HEK293 (cell line): ENCODE data around the gene FAM83F.

Source experiments
- CTCF ChIA-PET: fragments of 350-600 bp; formaldehyde crosslinking; extraction: SDS; loops from one replicate; lab custom pipeline; 2021; ENCODE audit warnings: antibody characterized with exemption; lab: Yijun Ruan, JAX
- POLR2A ChIA-PET: fragments of 300-600 bp; formaldehyde crosslinking; extraction: SDS; loops from one replicate; lab custom pipeline; 2020; ENCODE audit warnings: antibody characterized with exemption, inconsistent platforms; lab: Yijun Ruan, JAX
- H3K27ac ChIP-seq: fragments of 200-500 bp; sonication (Bioruptor generic); 2 replicates; pipeline ENCODE4 v1.5.1; 2014; ENCODE audit warnings: low read depth, low read length, control low read depth, inconsistent platforms; ENCODE audit errors: extremely low read depth
- H3K36me3 ChIP-seq, 2 experiments: fragments of 200-500 bp in 1 of 2; sonication (Bioruptor generic) in 1 of 2; 1 replicate in 1 of 2; 2 replicates in 1 of 2; pipeline ENCODE4 v1.5.1; 2014 to 2017; ENCODE audit warnings: inconsistent platforms in 2 of 2, low read length in 2 of 2; ENCODE audit not compliant: control insufficient read depth in 2 of 2, insufficient read depth in 1 of 2
- H3K4me1 ChIP-seq: fragments of 200-500 bp; sonication (Bioruptor generic); 2 replicates; pipeline ENCODE4 v1.5.1; 2014; ENCODE audit warnings: mild to moderate bottlenecking, low read length, inconsistent platforms; ENCODE audit not compliant: control insufficient read depth, insufficient read depth
- H3K4me3 ChIP-seq: 2 replicates; pipeline ENCODE4 v1.5.1; 2011; ENCODE audit warnings: low read depth, mild to moderate bottlenecking, control low read depth, low read length, moderate library complexity
- H3K9me3 ChIP-seq: fragments of 200-500 bp; sonication (Bioruptor generic); 2 replicates; pipeline ENCODE4 v1.5.1; 2014; ENCODE audit warnings: low read depth, low read length, inconsistent platforms; ENCODE audit not compliant: control insufficient read depth, insufficient read depth
- EGR2 ChIP-seq: fragments of 450-650 bp; formaldehyde crosslinking; IDR thresholded peaks from 2 replicates; pipeline ENCODE4 v1.5.1; 2016; ENCODE audit warnings: low read depth, missing biosample characterization, missing genetic modification characterization
- GLI2 ChIP-seq: fragments of 450-650 bp; formaldehyde crosslinking; IDR thresholded peaks from 2 replicates; pipeline ENCODE4; 2017; ENCODE audit warnings: missing biosample characterization, missing genetic modification characterization, low read depth, borderline replicate concordance
- GLIS1 ChIP-seq: fragments of 450-650 bp; formaldehyde crosslinking; IDR thresholded peaks from 2 replicates; pipeline ENCODE4 v1.5.1; 2016; ENCODE audit warnings: missing biosample characterization, missing genetic modification characterization
- GLIS2 ChIP-seq: fragments of 450-650 bp; formaldehyde crosslinking; IDR thresholded peaks from 2 replicates; pipeline ENCODE4 v1.5.1; 2016; ENCODE audit warnings: missing biosample characterization, missing genetic modification characterization
- SETDB1 ChIP-seq: IDR thresholded peaks from one replicate; pipeline ENCODE4 v1.6.1; 2017; ENCODE audit warnings: mild to moderate bottlenecking, low read length, moderate library complexity, mixed read lengths; ENCODE audit not compliant: insufficient read length
- ZBTB20 ChIP-seq: fragments of 450-650 bp; formaldehyde crosslinking; IDR thresholded peaks from 2 replicates; pipeline ENCODE4 v1.5.1; 2016; ENCODE audit warnings: missing biosample characterization, missing genetic modification characterization
- ZEB2 ChIP-seq: fragments of 450-650 bp; formaldehyde crosslinking; IDR thresholded peaks from 2 replicates; pipeline ENCODE4 v1.5.1; 2016; ENCODE audit warnings: missing biosample characterization, missing genetic modification characterization
- ZFP3 ChIP-seq: fragments of 450-650 bp; formaldehyde crosslinking; IDR thresholded peaks from 2 replicates; pipeline ENCODE4 v1.5.1; 2016; ENCODE audit warnings: low read depth, missing biosample characterization, missing genetic modification characterization
- ZFP69B ChIP-seq: fragments of 450-650 bp; formaldehyde crosslinking; IDR thresholded peaks from 2 replicates; pipeline ENCODE4 v1.5.1; 2016; ENCODE audit warnings: missing biosample characterization, missing genetic modification characterization
- ZIC2 ChIP-seq: fragments of 450-650 bp; formaldehyde crosslinking; IDR thresholded peaks from 2 replicates; pipeline ENCODE4 v1.5.1; 2016; ENCODE audit warnings: missing biosample characterization, missing genetic modification characterization
- ZNF114 ChIP-seq: fragments of 450-650 bp; formaldehyde crosslinking; IDR thresholded peaks from 2 replicates; pipeline ENCODE4 v1.5.0; 2017; ENCODE audit warnings: missing biosample characterization, missing genetic modification characterization
- ZNF133 ChIP-seq: fragments of 450-650 bp; formaldehyde crosslinking; IDR thresholded peaks from 2 replicates; pipeline ENCODE4 v1.5.1; 2016; ENCODE audit warnings: missing biosample characterization, missing genetic modification characterization
- ZNF366 ChIP-seq: fragments of 450-650 bp; formaldehyde crosslinking; conservative IDR thresholded peaks from 2 replicates; pipeline ENCODE4 v1.5.1; 2016; ENCODE audit warnings: missing biosample characterization, missing genetic modification characterization
- ZNF416 ChIP-seq: fragments of 450-650 bp; formaldehyde crosslinking; IDR thresholded peaks from 2 replicates; pipeline ENCODE4 v1.5.1; 2016; ENCODE audit warnings: missing biosample characterization, missing genetic modification characterization
- ZNF530 ChIP-seq: fragments of 450-650 bp; formaldehyde crosslinking; IDR thresholded peaks from 2 replicates; pipeline ENCODE4 v1.5.1; 2016; ENCODE audit warnings: low read depth, missing biosample characterization, missing genetic modification characterization
- ZNF558 ChIP-seq: fragments of 450-650 bp; formaldehyde crosslinking; IDR thresholded peaks from 2 replicates; pipeline ENCODE4 v1.5.1; 2016; ENCODE audit warnings: missing biosample characterization, missing genetic modification characterization
- ZNF596 ChIP-seq: fragments of 450-650 bp; IDR thresholded peaks from 2 replicates; pipeline ENCODE4 v1.5.0; 2018; ENCODE audit warnings: missing biosample characterization, mild to moderate bottlenecking, missing genetic modification characterization, moderate library complexity
- ZNF658 ChIP-seq: fragments of 450-650 bp; formaldehyde crosslinking; IDR thresholded peaks from 2 replicates; pipeline ENCODE4; 2016; ENCODE audit warnings: missing biosample characterization, missing genetic modification characterization
- ZNF776 ChIP-seq: fragments of 450-650 bp; formaldehyde crosslinking; IDR thresholded peaks from 2 replicates; pipeline ENCODE4 v1.5.0; 2017; ENCODE audit warnings: missing biosample characterization, missing genetic modification characterization, borderline replicate concordance
- ZNF777 ChIP-seq: fragments of 450-650 bp; formaldehyde crosslinking; IDR thresholded peaks from 2 replicates; pipeline ENCODE4 v1.5.1; 2017; ENCODE audit warnings: missing biosample characterization, missing genetic modification characterization, borderline replicate concordance
- TF ChIP-seq, protein P1 (sequence below): fragments of 450-650 bp; formaldehyde crosslinking; IDR thresholded peaks from 2 replicates; pipeline ENCODE4 v1.5.1; 2017; ENCODE audit warnings: missing biosample characterization, missing genetic modification characterization
- TF ChIP-seq, protein P2 (sequence below): fragments of 450-650 bp; formaldehyde crosslinking; IDR thresholded peaks from 2 replicates; pipeline ENCODE4 v1.5.1; 2016; ENCODE audit warnings: missing biosample characterization, missing genetic modification characterization
- TF ChIP-seq, protein P3 (sequence below): fragments of 450-650 bp; formaldehyde crosslinking; IDR thresholded peaks from 2 replicates; pipeline ENCODE4 v1.5.1; 2016; ENCODE audit warnings: missing biosample characterization, missing genetic modification characterization

FAM83F gene

DNA sequence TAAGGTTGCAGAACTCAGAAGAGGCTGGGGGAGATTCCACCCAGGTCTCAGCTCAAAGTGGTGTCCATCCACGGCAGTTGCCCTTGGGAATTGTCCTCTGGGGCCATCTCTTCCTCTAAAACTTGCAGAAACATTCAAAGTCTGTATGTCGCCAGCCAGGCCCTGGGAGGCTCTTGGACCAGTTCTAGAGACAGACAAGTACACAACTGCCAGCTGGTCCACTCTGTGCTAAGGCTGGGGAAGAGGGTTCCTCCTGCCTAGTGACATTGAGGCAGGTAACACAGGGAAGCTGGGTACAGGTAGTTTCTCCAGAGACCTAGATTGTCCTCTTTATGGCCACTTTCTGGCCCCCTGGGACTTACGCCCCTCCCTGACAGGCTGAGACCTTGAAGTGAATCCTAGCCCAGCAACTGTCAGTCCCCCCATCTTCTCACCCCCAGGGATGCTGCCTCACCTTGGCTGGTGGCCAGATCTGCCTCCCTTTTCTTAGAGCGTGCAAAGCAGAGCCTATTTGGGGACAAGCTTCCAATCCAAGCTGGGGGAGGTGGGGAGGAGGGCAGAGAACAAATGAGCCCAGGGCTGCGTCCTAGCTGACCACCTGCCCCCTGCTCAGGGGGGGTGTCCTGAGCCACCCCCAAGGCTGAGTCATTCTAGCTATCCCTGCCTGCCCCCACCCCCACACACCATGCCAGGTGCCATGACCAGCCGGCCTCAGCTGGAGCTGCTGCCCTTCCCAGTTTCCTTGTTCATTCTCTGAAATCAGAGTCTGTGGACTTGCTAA is 8.4 kb downstream of the FAM83F start:
- H3K9me3 ChIP-seq, result no peaks in the 10 kb centered on the region
- TF ChIP-seq ZNF114 (tag by site-specific recombination) (no peak), ZNF777 (no peak), ZNF558 (no peak), GLIS2 (tag by site-specific recombination) (0 out of 2 replicates have a peak, but pooled peaks have one; percentile 16), GLIS1 (tag by site-specific recombination) (peak; percentile 26; the same call in 1 of the 2 replicates), EGR2 (tag by site-specific recombination) (0 out of 2 replicates have a peak, but pooled peaks have one; percentile 10)
- TF ChIP-seq, protein P1, sequence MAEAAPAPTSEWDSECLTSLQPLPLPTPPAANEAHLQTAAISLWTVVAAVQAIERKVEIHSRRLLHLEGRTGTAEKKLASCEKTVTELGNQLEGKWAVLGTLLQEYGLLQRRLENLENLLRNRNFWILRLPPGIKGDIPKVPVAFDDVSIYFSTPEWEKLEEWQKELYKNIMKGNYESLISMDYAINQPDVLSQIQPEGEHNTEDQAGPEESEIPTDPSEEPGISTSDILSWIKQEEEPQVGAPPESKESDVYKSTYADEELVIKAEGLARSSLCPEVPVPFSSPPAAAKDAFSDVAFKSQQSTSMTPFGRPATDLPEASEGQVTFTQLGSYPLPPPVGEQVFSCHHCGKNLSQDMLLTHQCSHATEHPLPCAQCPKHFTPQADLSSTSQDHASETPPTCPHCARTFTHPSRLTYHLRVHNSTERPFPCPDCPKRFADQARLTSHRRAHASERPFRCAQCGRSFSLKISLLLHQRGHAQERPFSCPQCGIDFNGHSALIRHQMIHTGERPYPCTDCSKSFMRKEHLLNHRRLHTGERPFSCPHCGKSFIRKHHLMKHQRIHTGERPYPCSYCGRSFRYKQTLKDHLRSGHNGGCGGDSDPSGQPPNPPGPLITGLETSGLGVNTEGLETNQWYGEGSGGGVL (tag by site-specific recombination), result peak; percentile 53
- H3K36me3 ChIP-seq, result no peaks in the 10 kb centered on the region
- H3K27ac ChIP-seq, result no peak overlapping the region
- ChIA-PET POLR2A (interaction anchor here (0.9 kb wide), 1 partner anchor 10 kb away, joined by 4 read pairs; no protein-coding TSS in a partner anchor), CTCF (interaction anchor here (0.6 to 1.5 kb wide), 2 partner anchors 109 to 195 kb away, joined by 3 read pairs; no protein-coding TSS in a partner anchor)
- no peak overlapping the region for H3K4me3 ChIP-seq
- H3K4me1 ChIP-seq, result 0 out of 2 replicates have a peak, but pooled peaks cover 4% of the 10 kb centered on the region

DNA sequence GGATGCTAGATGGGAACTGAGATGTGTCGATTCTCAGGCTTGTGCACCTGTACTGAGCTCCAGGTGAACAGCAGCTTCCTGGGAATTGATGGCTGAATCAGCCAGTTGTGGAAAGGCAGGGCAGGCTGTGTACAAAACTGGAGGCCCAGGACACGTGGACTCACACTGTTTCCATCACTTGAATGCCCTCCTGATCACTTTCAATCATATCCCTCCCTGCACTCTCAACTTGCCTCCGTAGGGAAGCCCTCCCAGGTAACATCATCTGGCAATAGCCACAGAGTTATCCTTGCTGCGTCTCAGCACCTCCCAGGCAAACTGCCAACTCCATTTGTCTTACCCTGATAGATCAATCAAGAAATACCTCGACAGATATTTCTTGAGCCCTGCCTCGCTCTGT is 10.1 kb downstream of the FAM83F start:
- ChIA-PET CTCF (interaction anchor here (0.6 to 0.8 kb wide), 2 partner anchors 11 to 22 kb away, joined by 3 read pairs; no protein-coding TSS in a partner anchor), POLR2A (no interaction called here)
- H3K4me3 ChIP-seq, result no peak overlapping the region
- no peak overlapping the region for H3K27ac ChIP-seq
- H3K9me3 ChIP-seq, result no peaks in the 10 kb centered on the region
- no peaks in the 10 kb centered on the region for H3K36me3 ChIP-seq
- 0 out of 2 replicates have a peak, but pooled peaks cover 3% of the 10 kb centered on the region for H3K4me1 ChIP-seq
- TF ChIP-seq ZFP69B, result no peak
- TF ChIP-seq ZIC2, result no peak
- no peak for TF ChIP-seq ZNF658 (tag by site-specific recombination)
- TF ChIP-seq SETDB1, result no peak
- no peak for TF ChIP-seq ZNF776 (tag by site-specific recombination)
- no peak for TF ChIP-seq ZNF596
- no peak for TF ChIP-seq ZNF133 (tag by site-specific recombination)
- no peak for TF ChIP-seq ZBTB20
- TF ChIP-seq GLIS2 (tag by site-specific recombination), result no peak
- TF ChIP-seq ZEB2 (tag by site-specific recombination), result no peak
- no peak for TF ChIP-seq ZNF416 (tag by site-specific recombination)
- TF ChIP-seq ZNF530 (tag by site-specific recombination), result no peak
- no peak for TF ChIP-seq GLI2
- TF ChIP-seq, protein P2, sequence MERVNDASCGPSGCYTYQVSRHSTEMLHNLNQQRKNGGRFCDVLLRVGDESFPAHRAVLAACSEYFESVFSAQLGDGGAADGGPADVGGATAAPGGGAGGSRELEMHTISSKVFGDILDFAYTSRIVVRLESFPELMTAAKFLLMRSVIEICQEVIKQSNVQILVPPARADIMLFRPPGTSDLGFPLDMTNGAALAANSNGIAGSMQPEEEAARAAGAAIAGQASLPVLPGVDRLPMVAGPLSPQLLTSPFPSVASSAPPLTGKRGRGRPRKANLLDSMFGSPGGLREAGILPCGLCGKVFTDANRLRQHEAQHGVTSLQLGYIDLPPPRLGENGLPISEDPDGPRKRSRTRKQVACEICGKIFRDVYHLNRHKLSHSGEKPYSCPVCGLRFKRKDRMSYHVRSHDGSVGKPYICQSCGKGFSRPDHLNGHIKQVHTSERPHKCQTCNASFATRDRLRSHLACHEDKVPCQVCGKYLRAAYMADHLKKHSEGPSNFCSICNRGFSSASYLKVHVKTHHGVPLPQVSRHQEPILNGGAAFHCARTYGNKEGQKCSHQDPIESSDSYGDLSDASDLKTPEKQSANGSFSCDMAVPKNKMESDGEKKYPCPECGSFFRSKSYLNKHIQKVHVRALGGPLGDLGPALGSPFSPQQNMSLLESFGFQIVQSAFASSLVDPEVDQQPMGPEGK (tag by site-specific recombination), result no peak
- TF ChIP-seq ZFP3, result no peak
- TF ChIP-seq ZNF366, result no peak
- TF ChIP-seq, protein P3, sequence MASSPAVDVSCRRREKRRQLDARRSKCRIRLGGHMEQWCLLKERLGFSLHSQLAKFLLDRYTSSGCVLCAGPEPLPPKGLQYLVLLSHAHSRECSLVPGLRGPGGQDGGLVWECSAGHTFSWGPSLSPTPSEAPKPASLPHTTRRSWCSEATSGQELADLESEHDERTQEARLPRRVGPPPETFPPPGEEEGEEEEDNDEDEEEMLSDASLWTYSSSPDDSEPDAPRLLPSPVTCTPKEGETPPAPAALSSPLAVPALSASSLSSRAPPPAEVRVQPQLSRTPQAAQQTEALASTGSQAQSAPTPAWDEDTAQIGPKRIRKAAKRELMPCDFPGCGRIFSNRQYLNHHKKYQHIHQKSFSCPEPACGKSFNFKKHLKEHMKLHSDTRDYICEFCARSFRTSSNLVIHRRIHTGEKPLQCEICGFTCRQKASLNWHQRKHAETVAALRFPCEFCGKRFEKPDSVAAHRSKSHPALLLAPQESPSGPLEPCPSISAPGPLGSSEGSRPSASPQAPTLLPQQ (tag by site-specific recombination), result no peak
